H9 (cell line): Measurements from ENCODE around the gene R3HDM2. TPM values are rescaled to one million over a fixed set of nuclear protein-coding genes. Genes with fewer than 3 reads are reported as not detected.

Source experiments
- DNase-seq: peaks from one replicate; pipeline ENCODE4 v3.0.0-alpha.2; 2017
- H2AFZ ChIP-seq: one replicate; pipeline ENCODE4 v1.6.1; 2013; ENCODE audit warnings: mild to moderate bottlenecking, low read length, control low read depth, moderate library complexity
- H2AK5ac ChIP-seq: 2 replicates; pipeline ENCODE4 v1.6.1; 2013; ENCODE audit warnings: low read length, control low read depth, mixed read lengths; ENCODE audit not compliant: insufficient read length
- H2BK120ac ChIP-seq: one replicate; pipeline ENCODE4 v1.6.1; 2013; ENCODE audit warnings: low read depth, mild to moderate bottlenecking, low read length, control low read depth, inconsistent platforms; ENCODE audit not compliant: poor library complexity, severe bottlenecking
- H2BK12ac ChIP-seq: 2 replicates; pipeline ENCODE4 v1.6.1; 2013; ENCODE audit warnings: low read length, control low read depth, mixed read lengths, low read depth; ENCODE audit not compliant: insufficient read length
- H2BK15ac ChIP-seq: 2 replicates; pipeline ENCODE4 v1.6.1; 2013; ENCODE audit warnings: low read depth, low read length, control low read depth
- H2BK20ac ChIP-seq: one replicate; pipeline ENCODE4 v1.6.1; 2013; ENCODE audit warnings: low read depth, mild to moderate bottlenecking, low read length, control low read depth, inconsistent platforms; ENCODE audit not compliant: poor library complexity, severe bottlenecking
- H2BK5ac ChIP-seq: 2 replicates; pipeline ENCODE4 v1.6.1; 2013; ENCODE audit warnings: low read length, control low read depth, mixed read lengths; ENCODE audit not compliant: insufficient read length
- H3K14ac ChIP-seq: 2 replicates; pipeline ENCODE4 v1.6.1; 2013; ENCODE audit warnings: low read length, control low read depth; ENCODE audit not compliant: insufficient read depth
- H3K18ac ChIP-seq: 2 replicates; pipeline ENCODE4 v1.6.1; 2013; ENCODE audit warnings: low read depth, mild to moderate bottlenecking, mixed read lengths, low read length, control low read depth; ENCODE audit not compliant: insufficient read length
- H3K23ac ChIP-seq: 2 replicates; pipeline ENCODE4 v1.6.1; 2013; ENCODE audit warnings: low read length, control low read depth, mixed read lengths, low read depth; ENCODE audit not compliant: insufficient read length
- H3K23me2 ChIP-seq: 2 replicates; pipeline ENCODE4 v1.6.1; 2013; ENCODE audit warnings: low read depth, mild to moderate bottlenecking, mixed read lengths, low read length, control low read depth; ENCODE audit not compliant: insufficient read length, poor library complexity, severe bottlenecking
- H3K27ac ChIP-seq: 2 replicates; pipeline ENCODE4 v1.5.1; 2013; ENCODE audit warnings: low read length, control low read depth, mixed read lengths, low read depth; ENCODE audit not compliant: insufficient read length
- H3K27me3 ChIP-seq: 2 replicates; pipeline ENCODE4 v1.6.1; 2013; ENCODE audit warnings: low read length, control low read depth, inconsistent platforms; ENCODE audit not compliant: insufficient read depth
- H3K4ac ChIP-seq: 2 replicates; pipeline ENCODE4 v1.6.1; 2013; ENCODE audit warnings: low read depth, mild to moderate bottlenecking, control low read depth, inconsistent platforms, low read length, moderate library complexity
- H3K4me1 ChIP-seq: 2 replicates; pipeline ENCODE4 v1.6.1; 2013; ENCODE audit warnings: low read length, control low read depth, inconsistent platforms; ENCODE audit not compliant: insufficient read depth
- H3K4me2 ChIP-seq: 2 replicates; pipeline ENCODE4 v1.6.1; 2013; ENCODE audit warnings: low read length, control low read depth, mixed read lengths; ENCODE audit not compliant: insufficient read length, insufficient read depth
- H3K56ac ChIP-seq: 2 replicates; pipeline ENCODE4 v1.6.1; 2013; ENCODE audit warnings: low read depth, mild to moderate bottlenecking, mixed read lengths, low read length, control low read depth; ENCODE audit not compliant: insufficient read length
- H3K79me1 ChIP-seq: 2 replicates; pipeline ENCODE4 v1.6.1; 2013; ENCODE audit warnings: low read depth, mild to moderate bottlenecking, moderate library complexity, low read length, control low read depth, inconsistent platforms; ENCODE audit not compliant: insufficient read depth, poor library complexity, severe bottlenecking
- H3K79me2 ChIP-seq: 2 replicates; pipeline ENCODE4 v1.6.1; 2013; ENCODE audit warnings: low read length, control low read depth, inconsistent platforms; ENCODE audit not compliant: insufficient read depth
- H3K9ac ChIP-seq: 2 replicates; pipeline ENCODE4 v1.6.1; 2013; ENCODE audit warnings: low read length, control low read depth, mixed read lengths; ENCODE audit not compliant: insufficient read length; ENCODE audit errors: extremely low read depth
- H3K9me3 ChIP-seq: one replicate; pipeline ENCODE4 v1.6.1; 2013; ENCODE audit warnings: low read depth, low read length, inconsistent platforms; ENCODE audit not compliant: control insufficient read depth
- H3T11ph ChIP-seq: one replicate; pipeline ENCODE4 v1.6.1; 2013; ENCODE audit warnings: mild to moderate bottlenecking, low read length, control low read depth, inconsistent platforms
- H4K20me1 ChIP-seq: one replicate; pipeline ENCODE4 v1.6.1; 2013; ENCODE audit not compliant: control insufficient read depth, insufficient read length, insufficient read depth
- H4K5ac ChIP-seq: 2 replicates; pipeline ENCODE4 v1.6.1; 2013; ENCODE audit warnings: low read depth, mild to moderate bottlenecking, mixed read lengths, low read length, control low read depth; ENCODE audit not compliant: insufficient read length
- H4K8ac ChIP-seq: replicated peaks from 2 replicates; pipeline ENCODE4 v1.6.1; 2013; ENCODE audit warnings: low read length, control low read depth, mixed read lengths, low read depth; ENCODE audit not compliant: insufficient read length
- H4K91ac ChIP-seq: 2 replicates; pipeline ENCODE4 v1.6.1; 2013; ENCODE audit warnings: low read depth, mild to moderate bottlenecking, moderate library complexity, mixed read lengths, low read length, control low read depth; ENCODE audit not compliant: insufficient read length
- H3K27ac Mint-ChIP-seq, 3 experiments: 2 replicates in 2 of 3; 3 replicates in 1 of 3; pipeline ENCODE4 v1.8.0; 2020 to 2021; ENCODE audit warnings: mixed read lengths in 3 of 3, mild to moderate bottlenecking in 1 of 3, moderate library complexity in 1 of 3
- H3K27me3 Mint-ChIP-seq: 2 replicates; pipeline ENCODE4 v1.8.0; 2021; ENCODE audit warnings: low read depth, mild to moderate bottlenecking, moderate library complexity, mixed read lengths
- H3K36me3 Mint-ChIP-seq, 3 experiments: 2 replicates in 2 of 3; 3 replicates in 1 of 3; pipeline ENCODE4 v1.8.0; 2020 to 2021; ENCODE audit warnings: low read depth in 3 of 3, mixed read lengths in 3 of 3; ENCODE audit not compliant: insufficient read depth in 1 of 3
- H3K4me1 Mint-ChIP-seq, 2 experiments: 2 replicates each; pipeline ENCODE4 v1.8.0; 2020; ENCODE audit warnings: mixed read lengths in 2 of 2
- H3K4me3 Mint-ChIP-seq, 2 experiments: 2 replicates in 1 of 2; 3 replicates in 1 of 2; pipeline ENCODE4 v1.8.0; 2020 to 2021; ENCODE audit warnings: mild to moderate bottlenecking in 2 of 2, mixed read lengths in 2 of 2, moderate library complexity in 1 of 2
- H3K9me3 Mint-ChIP-seq, 2 experiments: 2 replicates in 1 of 2; 3 replicates in 1 of 2; pipeline ENCODE4 v1.8.0; 2020; ENCODE audit warnings: mild to moderate bottlenecking in 2 of 2, mixed read lengths in 2 of 2, moderate library complexity in 1 of 2
- WGBS: extraction: QIAGEN DNeasy Blood & Tissue Kit; methylation state at CpG from one replicate; pipeline ENCODE4 v1.1.7; 2013; ENCODE audit warnings: missing lambda C conversion rate, low lambda C conversion rate, mixed read lengths; ENCODE audit not compliant: insufficient read length; ENCODE audit errors: extremely low coverage; 5-methylcytosine and 5-hydroxymethylcytosine counted together
- total RNA-seq: library from RNA; stranded (reverse); gene quantifications from 2 replicates; pipeline ENCODE4 v1.2.1, GENCODE V29; 2021
- TF ChIP-seq, protein P1 (sequence below): fragments of 200-600 bp; sonication (generic); conservative IDR thresholded peaks from 3 replicates; pipeline ENCODE4 v1.8.0; 2021; ENCODE audit warnings: antibody characterized with exemption, mild to moderate bottlenecking

R3HDM2 gene
- total RNA-seq, 1 experiment from 2014 or later, result 43.9 TPM

DNA sequence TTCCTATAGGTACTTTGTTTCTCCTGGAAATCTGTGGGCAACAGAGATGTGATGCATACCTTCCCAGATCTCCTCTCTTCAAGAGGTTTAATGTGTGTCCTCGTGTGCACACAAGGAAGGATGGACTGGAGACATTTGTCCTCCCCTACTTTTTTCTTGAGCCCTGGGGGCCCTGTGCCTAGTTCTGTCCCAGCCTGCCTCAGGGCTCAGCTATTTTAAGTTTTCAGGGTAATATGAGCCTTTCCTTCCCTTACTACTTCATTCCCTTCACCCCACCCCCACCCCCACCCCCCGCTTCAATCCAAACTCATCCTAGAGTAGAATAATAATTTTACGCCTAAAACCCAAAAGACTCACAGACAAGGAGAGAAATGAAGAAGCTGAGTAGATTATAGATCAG is 180.3 kb downstream of the R3HDM2 start:
- no peaks in the 10 kb centered on the region for H3K9me3 Mint-ChIP-seq

More for the DNA sequence above, 180.3 kb downstream of the R3HDM2 start:
- Histone ChIP-seq H3K4me1 (peaks cover 7% of the 10 kb centered on the region), H3K4ac (no peak overlapping the region), H3K27me3 (no peaks in the 10 kb centered on the region), H2AK5ac (no peak overlapping the region), H2BK5ac (no peak overlapping the region), H2BK120ac (no peak overlapping the region), H4K20me1 (no peaks in the 10 kb centered on the region), H3K79me1 (no peaks in the 10 kb centered on the region), H3K18ac (no peak overlapping the region), H3K9me3 (no peaks in the 10 kb centered on the region), H3K14ac (no peak overlapping the region), H3K23me2 (no peaks in the 10 kb centered on the region), H3K9ac (no peak overlapping the region), H2BK20ac (no peak overlapping the region), H3K23ac (no peak overlapping the region), H3K79me2 (no peaks in the 10 kb centered on the region), H2BK15ac (no peak overlapping the region), H4K5ac (no peak overlapping the region), H4K8ac (no peak overlapping the region), H2AFZ (no peak overlapping the region), H3K4me2 (no peak overlapping the region), H3K56ac (no peak overlapping the region), H3T11ph (no peak overlapping the region), H3K27ac (no peak overlapping the region), H2BK12ac (no peak overlapping the region), H4K91ac (no peak overlapping the region)
- Mint-ChIP-seq H3K27ac (no peak overlapping the region), H3K4me1 (peaks cover 26 to 37% of the 10 kb centered on the region in 2 experiments), H3K27me3 (peaks cover 2% of the 10 kb centered on the region; the same call in 1 of the 2 replicates), H3K36me3 (peaks cover 0 to 5% (median 0%) of the 10 kb centered on the region in 3 experiments; a peak in 3 of 7 replicates), H3K4me3 (no peak overlapping the region)
- TF ChIP-seq, protein P1, sequence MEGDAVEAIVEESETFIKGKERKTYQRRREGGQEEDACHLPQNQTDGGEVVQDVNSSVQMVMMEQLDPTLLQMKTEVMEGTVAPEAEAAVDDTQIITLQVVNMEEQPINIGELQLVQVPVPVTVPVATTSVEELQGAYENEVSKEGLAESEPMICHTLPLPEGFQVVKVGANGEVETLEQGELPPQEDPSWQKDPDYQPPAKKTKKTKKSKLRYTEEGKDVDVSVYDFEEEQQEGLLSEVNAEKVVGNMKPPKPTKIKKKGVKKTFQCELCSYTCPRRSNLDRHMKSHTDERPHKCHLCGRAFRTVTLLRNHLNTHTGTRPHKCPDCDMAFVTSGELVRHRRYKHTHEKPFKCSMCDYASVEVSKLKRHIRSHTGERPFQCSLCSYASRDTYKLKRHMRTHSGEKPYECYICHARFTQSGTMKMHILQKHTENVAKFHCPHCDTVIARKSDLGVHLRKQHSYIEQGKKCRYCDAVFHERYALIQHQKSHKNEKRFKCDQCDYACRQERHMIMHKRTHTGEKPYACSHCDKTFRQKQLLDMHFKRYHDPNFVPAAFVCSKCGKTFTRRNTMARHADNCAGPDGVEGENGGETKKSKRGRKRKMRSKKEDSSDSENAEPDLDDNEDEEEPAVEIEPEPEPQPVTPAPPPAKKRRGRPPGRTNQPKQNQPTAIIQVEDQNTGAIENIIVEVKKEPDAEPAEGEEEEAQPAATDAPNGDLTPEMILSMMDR, result no peak
- no peak for DNase-seq
- 100% methylated on average over 1 of the region's 3 CpGs for WGBS
